ENCODE data around the gene ZNF799. TPM values are rescaled to one million over a fixed set of nuclear protein-coding genes. Genes with fewer than 3 reads are reported as not detected.

The ZNF799 gene
- total and polyA plus RNA-seq, 2 of the 13 experiments (the other 11 are each of a cell fraction or from before 2014, with no cell fraction given): 7.7 to 17.9 TPM

GRCh38 chr19:12440541-12441316 lies 39.7 kb upstream of the ZNF799 start, which contains the start of gene ZNF443 (continued):
- TF ChIP-seq, protein P1, sequence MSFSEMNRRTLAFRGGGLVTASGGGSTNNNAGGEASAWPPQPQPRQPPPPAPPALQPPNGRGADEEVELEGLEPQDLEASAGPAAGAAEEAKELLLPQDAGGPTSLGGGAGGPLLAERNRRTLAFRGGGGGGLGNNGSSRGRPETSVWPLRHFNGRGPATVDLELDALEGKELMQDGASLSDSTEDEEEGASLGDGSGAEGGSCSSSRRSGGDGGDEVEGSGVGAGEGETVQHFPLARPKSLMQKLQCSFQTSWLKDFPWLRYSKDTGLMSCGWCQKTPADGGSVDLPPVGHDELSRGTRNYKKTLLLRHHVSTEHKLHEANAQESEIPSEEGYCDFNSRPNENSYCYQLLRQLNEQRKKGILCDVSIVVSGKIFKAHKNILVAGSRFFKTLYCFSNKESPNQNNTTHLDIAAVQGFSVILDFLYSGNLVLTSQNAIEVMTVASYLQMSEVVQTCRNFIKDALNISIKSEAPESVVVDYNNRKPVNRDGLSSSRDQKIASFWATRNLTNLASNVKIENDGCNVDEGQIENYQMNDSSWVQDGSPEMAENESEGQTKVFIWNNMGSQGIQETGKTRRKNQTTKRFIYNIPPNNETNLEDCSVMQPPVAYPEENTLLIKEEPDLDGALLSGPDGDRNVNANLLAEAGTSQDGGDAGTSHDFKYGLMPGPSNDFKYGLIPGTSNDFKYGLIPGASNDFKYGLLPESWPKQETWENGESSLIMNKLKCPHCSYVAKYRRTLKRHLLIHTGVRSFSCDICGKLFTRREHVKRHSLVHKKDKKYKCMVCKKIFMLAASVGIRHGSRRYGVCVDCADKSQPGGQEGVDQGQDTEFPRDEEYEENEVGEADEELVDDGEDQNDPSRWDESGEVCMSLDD (CRISPR knock-in tag; IDR thresholded peaks at IDR 0.05; ENCODE audit: borderline replicate concordance): no peak
- TF ChIP-seq PHF21A (CRISPR knock-in tag; IDR thresholded peaks at IDR 0.05) (peak; percentile 69), NCOA2 (CRISPR knock-in tag; IDR thresholded peaks at IDR 0.05) (0 out of 2 replicates have a peak, but pooled peaks have one; percentile 10), ZFX (CRISPR knock-in tag; IDR thresholded peaks at IDR 0.05; ENCODE audit: low read depth) (peak; percentile 80), SP2 (CRISPR knock-in tag; IDR thresholded peaks at IDR 0.05) (peak; percentile 91), TAF15 (IDR thresholded peaks at IDR 0.05; ENCODE audit: low read depth, low read length, poor library complexity, severe bottlenecking) (peak; percentile 30), ARID4A (CRISPR knock-in tag; IDR thresholded peaks at IDR 0.05; ENCODE audit: borderline replicate concordance) (peak; percentile 87), ZFYVE20 (CRISPR knock-in tag; IDR thresholded peaks at IDR 0.05; ENCODE audit: borderline replicate concordance, low read depth) (no peak), TEAD3 (CRISPR knock-in tag; optimal IDR thresholded peaks at IDR 0.05; ENCODE audit: borderline replicate concordance) (peak; percentile 53), GABPA (IDR thresholded peaks at IDR 0.05; ENCODE audit: low read depth, low read length) (peak; percentile 67), GABPA (CRISPR knock-in tag; IDR thresholded peaks at IDR 0.05; ENCODE audit: low read depth) (peak; percentile 91)
- TF ChIP-seq, protein P2, sequence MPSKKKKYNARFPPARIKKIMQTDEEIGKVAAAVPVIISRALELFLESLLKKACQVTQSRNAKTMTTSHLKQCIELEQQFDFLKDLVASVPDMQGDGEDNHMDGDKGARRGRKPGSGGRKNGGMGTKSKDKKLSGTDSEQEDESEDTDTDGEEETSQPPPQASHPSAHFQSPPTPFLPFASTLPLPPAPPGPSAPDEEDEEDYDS (CRISPR knock-in tag; IDR thresholded peaks at IDR 0.05): peak; percentile 80
- TF ChIP-seq, protein P3, sequence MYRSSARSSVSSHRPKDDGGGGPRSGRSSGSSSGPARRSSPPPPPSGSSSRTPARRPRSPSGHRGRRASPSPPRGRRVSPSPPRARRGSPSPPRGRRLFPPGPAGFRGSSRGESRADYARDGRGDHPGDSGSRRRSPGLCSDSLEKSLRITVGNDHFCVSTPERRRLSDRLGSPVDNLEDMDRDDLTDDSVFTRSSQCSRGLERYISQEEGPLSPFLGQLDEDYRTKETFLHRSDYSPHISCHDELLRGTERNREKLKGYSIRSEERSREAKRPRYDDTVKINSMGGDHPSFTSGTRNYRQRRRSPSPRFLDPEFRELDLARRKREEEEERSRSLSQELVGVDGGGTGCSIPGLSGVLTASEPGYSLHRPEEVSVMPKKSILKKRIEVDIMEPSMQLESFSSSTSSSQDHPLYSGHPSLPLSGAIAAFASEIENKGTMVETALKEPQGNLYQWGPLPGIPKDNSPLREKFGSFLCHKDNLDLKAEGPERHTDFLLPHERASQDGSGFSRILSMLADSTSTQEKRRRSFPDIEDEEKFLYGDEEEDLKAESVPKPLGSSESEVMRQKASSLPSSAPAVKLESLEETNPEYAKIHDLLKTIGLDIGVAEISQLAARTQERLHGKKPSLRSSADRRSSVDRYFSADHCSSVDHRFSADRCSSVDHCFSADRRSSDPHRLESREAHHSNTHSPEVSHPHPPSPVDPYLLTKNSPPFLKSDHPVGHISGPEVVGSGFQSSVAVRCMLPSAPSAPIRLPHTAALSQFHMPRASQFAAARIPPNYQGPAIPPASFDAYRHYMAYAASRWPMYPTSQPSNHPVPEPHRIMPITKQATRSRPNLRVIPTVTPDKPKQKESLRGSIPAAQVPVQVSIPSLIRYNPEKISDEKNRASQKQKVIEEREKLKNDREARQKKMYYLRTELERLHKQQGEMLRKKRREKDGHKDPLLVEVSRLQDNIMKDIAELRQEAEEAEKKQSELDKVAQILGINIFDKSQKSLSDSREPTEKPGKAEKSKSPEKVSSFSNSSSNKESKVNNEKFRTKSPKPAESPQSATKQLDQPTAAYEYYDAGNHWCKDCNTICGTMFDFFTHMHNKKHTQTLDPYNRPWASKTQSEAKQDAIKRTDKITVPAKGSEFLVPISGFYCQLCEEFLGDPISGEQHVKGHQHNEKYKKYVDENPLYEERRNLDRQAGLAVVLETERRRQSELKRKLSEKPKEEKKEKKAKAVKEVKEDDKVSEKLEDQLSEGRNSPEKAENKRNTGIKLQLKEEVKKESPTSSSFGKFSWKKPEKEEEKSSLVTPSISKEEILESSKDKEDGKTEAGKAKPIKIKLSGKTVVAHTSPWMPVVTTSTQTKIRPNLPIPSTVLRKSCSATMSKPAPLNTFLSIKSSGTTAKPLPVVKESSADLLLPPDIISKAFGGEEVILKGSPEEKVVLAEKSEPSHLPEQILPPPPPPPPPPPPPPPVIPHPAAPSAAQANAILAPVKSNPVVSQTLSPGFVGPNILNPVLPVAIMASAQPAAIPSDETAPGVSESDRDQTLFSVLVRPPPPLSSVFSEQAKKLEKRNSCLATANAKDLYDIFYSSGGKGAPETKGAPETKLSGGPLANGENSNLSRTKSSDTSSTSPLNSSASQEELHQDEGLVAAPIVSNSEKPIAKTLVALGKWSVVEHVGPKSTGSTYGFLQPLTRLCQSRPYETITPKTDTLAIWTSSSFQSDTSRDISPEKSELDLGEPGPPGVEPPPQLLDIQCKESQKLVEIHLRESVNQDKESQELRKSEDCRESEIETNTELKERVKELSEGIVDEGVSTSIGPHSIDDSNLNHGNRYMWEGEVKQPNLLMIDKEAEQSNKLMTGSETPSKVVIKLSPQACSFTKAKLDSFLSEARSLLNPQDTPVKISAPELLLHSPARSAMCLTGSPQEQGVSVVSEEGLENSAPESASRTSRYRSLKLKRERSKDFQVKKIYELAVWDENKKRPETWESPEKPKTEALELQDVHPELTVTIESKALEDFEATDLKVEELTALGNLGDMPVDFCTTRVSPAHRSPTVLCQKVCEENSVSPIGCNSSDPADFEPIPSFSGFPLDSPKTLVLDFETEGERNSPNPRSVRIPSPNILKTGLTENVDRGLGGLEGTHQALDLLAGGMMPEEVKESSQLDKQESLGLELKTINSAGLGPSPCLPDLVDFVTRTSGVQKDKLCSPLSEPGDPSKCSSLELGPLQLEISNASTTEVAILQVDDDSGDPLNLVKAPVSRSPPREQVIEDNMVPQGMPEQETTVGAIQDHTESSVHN (CRISPR knock-in tag; IDR thresholded peaks at IDR 0.05): no peak
